GM12864 (cell line): ENCODE data around the gene VPS16.

ENCODE experiments used
- DNase-seq: peaks from one replicate; pipeline ENCODE4 v3.0.0-alpha.2; 2011; ENCODE audit warnings: low read depth
- H3K4me3 ChIP-seq: 2 replicates; pipeline ENCODE4 v1.5.1; 2011; ENCODE audit warnings: mild to moderate bottlenecking, low read depth, low read length, control low read depth
- TF ChIP-seq, protein P1 (sequence below): IDR thresholded peaks from 2 replicates; pipeline ENCODE4 v1.5.1; 2011; ENCODE audit warnings: low read depth, mild to moderate bottlenecking, moderate library complexity, low read length, control low read depth, inconsistent platforms; ENCODE audit errors: missing control alignments

The VPS16 gene

DNA sequence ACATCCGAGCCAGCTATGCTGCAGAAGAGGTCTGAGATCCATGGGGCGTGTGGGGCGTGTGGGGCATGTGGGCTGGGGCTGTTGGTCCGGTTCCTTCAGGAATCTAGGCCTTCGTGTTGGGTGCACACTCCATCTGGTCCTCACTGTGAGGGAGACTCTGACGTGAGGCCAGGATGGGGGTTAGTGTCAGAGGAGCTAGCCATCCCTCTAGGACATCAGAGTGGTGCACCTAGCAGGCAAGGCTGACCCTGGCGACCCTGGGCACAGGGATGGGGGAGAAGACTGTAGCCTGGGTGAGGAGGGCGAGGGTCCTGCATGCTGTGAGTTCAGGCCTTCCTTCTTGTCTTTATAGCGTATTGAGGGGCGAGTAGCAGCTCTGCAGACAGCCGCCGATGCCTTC is 24.1 kb downstream of the VPS16 start:
- DNase-seq: no peak
- H3K4me3 ChIP-seq: no peak overlapping the region
- TF ChIP-seq, protein P1, sequence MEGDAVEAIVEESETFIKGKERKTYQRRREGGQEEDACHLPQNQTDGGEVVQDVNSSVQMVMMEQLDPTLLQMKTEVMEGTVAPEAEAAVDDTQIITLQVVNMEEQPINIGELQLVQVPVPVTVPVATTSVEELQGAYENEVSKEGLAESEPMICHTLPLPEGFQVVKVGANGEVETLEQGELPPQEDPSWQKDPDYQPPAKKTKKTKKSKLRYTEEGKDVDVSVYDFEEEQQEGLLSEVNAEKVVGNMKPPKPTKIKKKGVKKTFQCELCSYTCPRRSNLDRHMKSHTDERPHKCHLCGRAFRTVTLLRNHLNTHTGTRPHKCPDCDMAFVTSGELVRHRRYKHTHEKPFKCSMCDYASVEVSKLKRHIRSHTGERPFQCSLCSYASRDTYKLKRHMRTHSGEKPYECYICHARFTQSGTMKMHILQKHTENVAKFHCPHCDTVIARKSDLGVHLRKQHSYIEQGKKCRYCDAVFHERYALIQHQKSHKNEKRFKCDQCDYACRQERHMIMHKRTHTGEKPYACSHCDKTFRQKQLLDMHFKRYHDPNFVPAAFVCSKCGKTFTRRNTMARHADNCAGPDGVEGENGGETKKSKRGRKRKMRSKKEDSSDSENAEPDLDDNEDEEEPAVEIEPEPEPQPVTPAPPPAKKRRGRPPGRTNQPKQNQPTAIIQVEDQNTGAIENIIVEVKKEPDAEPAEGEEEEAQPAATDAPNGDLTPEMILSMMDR: no peak

DNA sequence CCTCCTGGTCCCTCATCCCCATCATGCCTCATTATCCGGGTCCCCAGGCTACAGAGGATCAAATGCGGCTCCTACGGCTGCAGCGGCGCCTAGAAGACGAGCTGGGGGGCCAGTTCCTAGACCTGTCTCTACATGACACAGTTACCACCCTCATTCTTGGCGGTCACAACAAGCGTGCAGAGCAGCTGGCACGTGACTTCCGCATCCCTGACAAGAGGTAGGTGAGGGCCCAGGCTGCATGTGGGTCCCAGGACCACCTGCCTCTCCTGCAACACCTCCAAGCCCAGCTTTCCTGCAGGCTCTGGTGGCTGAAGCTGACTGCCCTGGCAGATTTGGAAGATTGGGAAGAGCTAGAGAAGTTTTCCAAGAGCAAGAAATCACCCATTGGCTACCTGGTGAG is 24.6 kb downstream of the VPS16 start:
- H3K4me3 ChIP-seq: no peak overlapping the region
- no peak for DNase-seq
- TF ChIP-seq, protein P1: no peak

DNA sequence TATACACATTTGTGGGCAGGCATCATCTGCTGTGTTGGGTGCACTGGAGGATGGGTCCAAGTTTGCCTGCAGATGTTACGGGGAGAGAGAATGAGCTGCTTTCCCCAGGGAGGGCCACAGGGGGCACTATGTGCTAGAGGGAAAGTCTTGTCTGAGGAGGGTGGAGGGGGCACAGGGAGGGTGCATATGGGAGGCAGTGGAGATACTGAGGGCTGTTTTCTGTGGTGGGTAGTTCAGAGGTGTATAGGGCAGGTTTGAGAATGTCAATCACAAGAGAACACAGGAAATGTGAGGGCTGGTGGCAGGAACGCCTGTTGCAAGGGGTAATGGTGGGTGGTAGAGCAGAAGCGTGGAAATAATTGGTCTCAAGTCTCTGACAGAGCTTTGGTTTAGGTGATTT is 25.1 kb downstream of the VPS16 start:
- H3K4me3 ChIP-seq: no peak overlapping the region
- DNase-seq: no peak
- TF ChIP-seq, protein P1: no peak

DNA sequence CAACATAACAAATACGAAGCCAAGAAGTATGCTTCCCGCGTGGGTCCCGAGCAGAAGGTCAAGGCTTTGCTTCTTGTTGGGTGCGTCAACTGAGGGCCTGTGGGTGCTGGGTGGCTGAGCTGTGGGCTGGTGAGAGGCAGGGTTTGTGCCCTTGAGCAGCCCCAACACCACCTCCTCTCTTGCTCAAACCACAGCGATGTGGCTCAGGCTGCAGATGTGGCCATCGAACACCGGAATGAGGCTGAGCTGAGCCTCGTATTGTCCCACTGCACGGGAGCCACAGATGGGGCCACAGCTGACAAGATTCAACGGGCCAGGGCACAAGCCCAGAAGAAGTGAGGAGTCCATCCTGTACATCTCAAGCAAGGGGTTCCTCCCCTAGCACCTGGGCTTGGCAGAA is 25.7 kb downstream of the VPS16 start:
- DNase-seq: no peak
- H3K4me3 ChIP-seq: no peak overlapping the region
- TF ChIP-seq, protein P1: no peak

DNA sequence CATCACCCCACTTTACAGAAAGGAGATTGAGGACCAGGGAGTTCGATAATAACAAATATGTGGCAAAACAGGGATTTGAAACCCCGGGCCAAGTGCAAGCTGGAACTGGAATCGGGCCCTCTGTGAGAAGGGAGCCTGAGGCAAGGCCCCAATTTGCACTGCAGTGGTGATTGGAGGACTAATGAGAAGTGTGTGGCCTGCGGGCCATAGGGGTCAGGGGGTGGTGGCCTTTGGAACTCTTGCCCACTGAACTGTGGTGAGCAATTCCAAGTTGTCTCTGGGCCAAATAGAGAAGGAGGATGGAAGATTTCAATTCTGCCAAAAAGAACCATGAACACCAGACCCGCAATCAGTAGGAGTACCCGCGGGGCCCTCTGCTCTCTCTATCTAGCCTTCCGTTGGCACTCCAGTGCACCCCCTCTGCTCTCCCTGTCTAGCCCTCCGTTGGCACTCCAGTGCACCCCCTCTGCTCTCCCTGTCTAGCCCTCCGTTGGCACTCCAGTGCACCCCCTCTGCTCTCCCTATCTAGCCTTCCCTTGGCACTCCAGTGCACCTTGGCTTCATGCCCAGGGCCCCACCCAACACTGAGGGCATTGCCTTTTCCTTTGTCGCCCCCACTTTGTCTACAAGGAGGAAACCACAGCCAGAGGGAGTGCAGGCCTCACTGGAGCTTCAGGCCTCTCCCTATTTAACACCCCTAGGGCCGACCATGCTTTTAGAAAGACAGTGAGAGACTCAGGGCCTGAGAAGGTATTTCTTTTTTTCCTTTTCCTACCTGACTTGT is 26.7 kb downstream of the VPS16 start:
- no peak overlapping the region for H3K4me3 ChIP-seq
- TF ChIP-seq, protein P1: no peak
- DNase-seq: no peak

DNA sequence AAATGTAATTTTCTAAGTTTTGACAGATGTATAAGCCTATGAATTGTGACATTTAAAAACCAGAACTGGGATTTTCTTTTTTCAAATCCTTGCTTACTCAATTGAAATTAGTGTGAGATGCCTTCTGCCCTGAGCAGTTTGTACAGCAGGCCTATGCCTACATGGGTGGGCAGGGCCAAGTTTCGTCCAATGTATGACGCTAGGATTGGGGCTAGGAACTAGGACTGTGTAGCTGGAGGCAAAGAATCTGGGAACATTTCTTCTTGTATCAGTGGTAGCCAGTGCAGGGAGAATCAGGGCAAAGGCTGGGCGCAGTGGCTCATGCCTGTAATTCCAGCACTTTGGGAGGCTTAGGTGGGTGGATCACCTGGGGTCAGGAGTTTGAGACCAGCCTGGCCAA is 28.8 kb downstream of the VPS16 start:
- no peak overlapping the region for H3K4me3 ChIP-seq
- DNase-seq: no peak
- TF ChIP-seq, protein P1: no peak

DNA sequence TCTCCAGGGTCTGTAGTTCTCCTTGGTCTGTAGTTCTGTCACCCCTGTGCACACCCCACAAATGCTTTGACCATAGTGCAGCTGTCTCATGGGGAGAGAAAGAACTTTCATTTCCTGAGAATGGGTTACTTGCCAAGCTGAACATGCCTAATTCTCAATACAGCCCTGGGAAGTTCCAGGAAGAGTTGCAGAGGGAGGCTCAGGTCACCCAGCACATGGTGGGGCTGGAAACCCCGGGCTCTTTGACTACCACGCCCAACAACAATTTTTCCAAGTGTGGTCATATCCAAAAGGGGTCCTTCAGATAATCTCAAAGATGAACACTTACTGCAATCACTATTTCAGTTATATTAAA is 30.5 kb downstream of the VPS16 start:
- H3K4me3 ChIP-seq: no peak overlapping the region
- DNase-seq: no peak
- TF ChIP-seq, protein P1: no peak
